Naive thymus-derived CD8-positive, alpha-beta T cell (primary cell): Measurements from ENCODE around the gene GRK5. TPM values are rescaled to one million over a fixed set of nuclear protein-coding genes. Genes with fewer than 3 reads are reported as not detected.

ENCODE experiments used
- ATAC-seq, 2 donors: fragments of 150-1000 bp; cut with Tn5 transposase in 1 of 2; sonication (Bioruptor Pico), chemical (Tn5 transposase) in 1 of 2; 1 replicate in 1 of 2; 2 replicates in 1 of 2; pipeline ENCODE4 v1.10.0; 2021; ENCODE audit warnings: mild to moderate bottlenecking in 2 of 2, moderate library complexity in 2 of 2
- POLR2A ChIA-PET: fragments of 350-600 bp; sonication (Branson Sonifier 250); formaldehyde crosslinking; loops from one replicate; lab custom pipeline; 2021; ENCODE audit warnings: antibody characterized with exemption; lab: Charles Lee
- DNase-seq, 10 donors: peaks; one replicate each; pipeline versions ENCODE4 v3.0.0 to v3.0.0-alpha.2; 2020 to 2022
- H3K27ac Mint-ChIP-seq, 10 donors: one replicate each; pipeline ENCODE4 v1.8.0; 2020 to 2022; ENCODE audit warnings: mild to moderate bottlenecking in 10 of 10, mixed read lengths in 10 of 10, moderate library complexity in 4 of 10, inconsistent platforms in 1 of 10
- H3K27me3 Mint-ChIP-seq, 5 donors: one replicate each; pipeline ENCODE4 v1.8.0; 2021 to 2022; ENCODE audit warnings: mixed read lengths in 5 of 5
- H3K36me3 Mint-ChIP-seq, 3 donors: one replicate each; pipeline ENCODE4 v1.8.0; 2020 to 2022; ENCODE audit warnings: mixed read lengths in 3 of 3, mild to moderate bottlenecking in 2 of 3, inconsistent platforms in 1 of 3
- H3K4me1 Mint-ChIP-seq, 4 donors: one replicate each; pipeline ENCODE4 v1.8.0; 2021 to 2022; ENCODE audit warnings: mixed read lengths in 4 of 4
- H3K4me3 Mint-ChIP-seq, 10 donors: one replicate each; pipeline ENCODE4 v1.8.0; 2020 to 2022; ENCODE audit warnings: mild to moderate bottlenecking in 10 of 10, mixed read lengths in 10 of 10, moderate library complexity in 6 of 10, inconsistent platforms in 1 of 10
- H3K9me3 Mint-ChIP-seq, 9 donors: one replicate each; pipeline ENCODE4 v1.8.0; 2020 to 2022; ENCODE audit warnings: mixed read lengths in 9 of 9, mild to moderate bottlenecking in 3 of 9, inconsistent platforms in 1 of 9, moderate library complexity in 1 of 9
- polyA plus RNA-seq, 3 donors: library from polyadenylated mRNA; unstranded; fragments of 300-500 nt; fragmentation: Illumina TruSeq; gene quantifications; one replicate each; pipeline ENCODE4 v1.2.3, GENCODE V29; 2021
- total RNA-seq, 8 experiments: library from RNA in 2 of 8; stranded (reverse) in 2 of 8; gene quantifications; one replicate each; pipeline ENCODE4 v1.2.3 and lab custom pipeline; 2021 to 2026

The GRK5 gene
- total and polyA plus RNA-seq, 5 experiments from 2014 or later = 4.4 to 23.2 (median 11.0) TPM

DNA sequence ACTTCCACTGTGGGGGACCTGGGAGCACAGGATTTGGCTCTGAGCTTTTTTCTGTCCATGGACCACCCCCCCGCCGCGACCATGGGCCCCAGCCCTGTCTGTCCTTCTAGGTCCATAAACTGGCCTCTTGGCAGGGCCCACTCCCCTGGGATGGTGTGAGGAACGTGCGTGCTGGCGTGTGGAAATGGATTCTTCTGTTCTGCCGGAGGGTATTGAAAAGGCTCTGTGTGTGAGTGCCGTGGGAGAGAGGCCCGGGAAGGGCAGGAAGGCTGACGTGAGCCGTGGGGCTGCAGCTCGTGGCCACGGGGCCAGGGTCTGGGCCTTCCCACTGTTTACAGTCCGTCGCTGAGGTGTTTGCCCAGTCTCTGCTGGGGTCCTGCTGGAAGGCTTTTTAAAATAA is 123.7 kb downstream of the GRK5 start:
- POLR2A ChIA-PET = no interaction called here
- Mint-ChIP-seq H3K36me3 (peaks cover 0 to 10% (median under 1%) of the 10 kb centered on the region in 3 donors), H3K27ac (peak overlapping the region in 2 of 10 donors; percentile 6 to 17), H3K27me3 (no peaks in the 10 kb centered on the region), H3K4me1 (peaks cover 4 to 31% (median 5%) of the 10 kb centered on the region in 4 donors), H3K9me3 (no peaks in the 10 kb centered on the region), H3K4me3 (no peak overlapping the region)
- no peak for ATAC-seq
- DNase-seq = no peak

DNA sequence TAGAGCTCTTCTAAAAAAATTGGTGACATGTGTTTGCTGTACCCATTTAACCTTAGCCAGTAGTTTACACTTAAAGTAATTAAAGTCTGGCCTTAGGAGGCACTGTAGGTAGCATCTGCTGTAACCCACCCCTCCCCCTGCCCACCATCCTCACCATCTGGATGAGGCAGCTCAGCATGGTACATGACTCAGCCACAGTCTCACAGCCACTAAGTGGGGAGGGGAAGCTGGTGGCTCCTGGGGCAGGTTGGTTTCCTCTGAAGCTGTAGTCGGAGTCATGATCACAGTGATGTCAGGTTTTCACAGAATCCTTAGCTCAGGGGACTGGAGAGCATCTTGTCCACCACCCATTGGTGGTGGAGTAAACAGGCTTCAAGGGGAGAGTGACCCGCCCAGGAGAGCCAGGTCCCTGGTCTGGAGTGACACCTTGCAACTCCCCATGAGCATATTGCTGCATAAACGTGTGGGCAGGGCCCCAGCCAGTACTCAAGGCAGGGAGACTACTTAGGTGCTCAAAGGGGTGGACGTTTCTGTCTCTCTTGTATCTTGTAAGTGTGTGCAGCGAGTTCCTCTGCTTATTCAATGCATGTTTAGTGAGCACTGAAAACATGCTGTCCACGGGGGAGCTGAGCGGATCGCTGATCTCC is 125.9 kb downstream of the GRK5 start:
- peak overlapping the region in 4 of 10 donors; percentile 11 to 44 (median 21) for H3K27ac Mint-ChIP-seq
- peak in 2 of 10 donors; percentile 36 to 50 for DNase-seq
- POLR2A ChIA-PET = no interaction called here
- no peak overlapping the region for H3K4me3 Mint-ChIP-seq
- H3K9me3 Mint-ChIP-seq = no peaks in the 10 kb centered on the region
- ATAC-seq = no peak
- peaks cover 0 to 12% (median 11%) of the 10 kb centered on the region in 3 donors for H3K36me3 Mint-ChIP-seq
- H3K27me3 Mint-ChIP-seq = no peaks in the 10 kb centered on the region
- H3K4me1 Mint-ChIP-seq = peaks cover 3 to 26% (median 5%) of the 10 kb centered on the region in 4 donors

DNA sequence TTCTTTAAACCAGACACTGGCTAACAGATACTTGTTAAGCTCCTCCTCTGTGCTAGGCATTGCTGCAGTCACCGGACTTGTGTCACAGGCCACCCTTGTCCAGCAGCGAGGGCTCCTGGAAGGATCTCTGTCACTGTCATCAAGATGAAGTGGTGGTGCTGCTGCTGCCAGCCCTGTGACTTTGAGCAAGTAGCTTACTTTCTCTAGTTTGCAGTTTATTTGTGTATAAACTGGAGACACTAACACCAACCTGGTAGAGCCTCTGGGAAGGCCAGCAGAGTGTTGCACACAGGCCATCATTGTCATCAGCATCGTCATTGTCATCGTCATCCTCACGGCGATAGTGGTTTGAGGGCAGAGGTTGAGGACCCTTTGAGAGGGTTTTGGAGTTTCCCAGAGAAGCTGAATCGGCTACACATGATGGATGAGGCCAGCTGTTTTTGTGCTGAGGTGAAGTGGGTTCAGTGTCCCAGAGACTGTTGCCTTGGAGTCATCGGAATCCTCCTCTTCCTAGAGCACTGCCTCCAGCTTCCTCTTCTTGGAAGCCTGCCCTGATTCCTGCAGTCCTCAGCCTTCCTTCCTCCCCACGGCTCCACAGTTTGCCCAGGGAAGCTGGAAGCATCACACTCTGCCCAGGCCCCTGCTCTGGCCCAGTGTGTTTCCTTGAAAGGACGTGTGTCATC is 128.4 kb downstream of the GRK5 start:
- peaks cover 0 to 12% (median 11%) of the 10 kb centered on the region in 3 donors for H3K36me3 Mint-ChIP-seq
- peak in 1 of 10 donors; percentile 24 for DNase-seq
- ATAC-seq = no peak
- H3K9me3 Mint-ChIP-seq = no peaks in the 10 kb centered on the region
- H3K4me3 Mint-ChIP-seq = no peak overlapping the region
- H3K27ac Mint-ChIP-seq = peak overlapping the region in 2 of 10 donors; percentile 43 to 81
- H3K4me1 Mint-ChIP-seq = peaks cover 4 to 21% (median 8%) of the 10 kb centered on the region in 4 donors
- POLR2A ChIA-PET = no interaction called here
- H3K27me3 Mint-ChIP-seq = no peaks in the 10 kb centered on the region

DNA sequence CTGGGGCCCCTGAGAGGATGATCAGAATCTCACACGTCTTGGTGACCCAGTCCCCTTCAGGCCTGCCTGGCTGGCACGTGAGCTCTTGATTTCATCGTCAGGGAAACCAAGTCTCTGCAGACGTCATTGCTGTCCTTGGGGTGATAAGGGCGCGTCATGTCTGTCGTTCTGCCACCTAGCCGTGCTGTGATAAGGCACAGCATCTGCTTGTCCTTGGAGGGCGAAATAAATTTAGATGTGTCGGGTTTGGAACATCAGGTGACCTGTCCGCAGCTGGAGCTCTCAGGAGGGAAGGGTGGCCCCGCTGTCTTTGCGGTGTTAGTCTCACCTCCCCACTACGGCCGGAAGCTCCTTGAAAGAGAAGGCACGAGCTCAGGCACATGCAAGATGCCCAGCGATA is 129.2 kb downstream of the GRK5 start:
- Mint-ChIP-seq H3K4me3 (no peak overlapping the region), H3K9me3 (no peaks in the 10 kb centered on the region), H3K4me1 (peaks cover 11 to 29% (median 16%) of the 10 kb centered on the region in 4 donors), H3K36me3 (peaks cover 0 to 12% (median 10%) of the 10 kb centered on the region in 3 donors), H3K27me3 (no peaks in the 10 kb centered on the region), H3K27ac (no peak overlapping the region)
- DNase-seq (peak in 1 of 10 donors; percentile 55), ATAC-seq (no peak)
- POLR2A ChIA-PET = no interaction called here

DNA sequence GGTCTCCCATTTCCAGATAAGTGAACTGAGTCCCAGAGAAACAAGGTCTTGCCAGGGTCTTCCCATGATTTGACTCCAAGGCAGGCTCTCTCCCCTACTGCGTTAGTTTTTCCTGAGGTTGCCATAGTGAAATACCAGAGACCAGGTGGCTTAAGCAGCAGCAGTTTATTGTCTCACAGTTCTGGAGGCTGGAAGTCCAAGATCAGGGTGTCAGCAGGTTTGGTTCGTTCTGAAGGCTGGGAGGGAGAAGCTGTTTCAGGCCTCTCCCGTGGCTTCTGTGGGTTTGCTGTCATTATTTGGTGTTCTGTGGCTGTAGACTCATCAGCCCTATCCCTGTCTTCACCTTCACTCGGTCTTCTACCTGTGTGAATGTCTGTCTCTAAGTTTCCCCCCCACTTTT is 129.9 kb downstream of the GRK5 start:
- POLR2A ChIA-PET = no interaction called here
- Mint-ChIP-seq H3K27ac (no peak overlapping the region), H3K27me3 (no peaks in the 10 kb centered on the region)

DNA sequence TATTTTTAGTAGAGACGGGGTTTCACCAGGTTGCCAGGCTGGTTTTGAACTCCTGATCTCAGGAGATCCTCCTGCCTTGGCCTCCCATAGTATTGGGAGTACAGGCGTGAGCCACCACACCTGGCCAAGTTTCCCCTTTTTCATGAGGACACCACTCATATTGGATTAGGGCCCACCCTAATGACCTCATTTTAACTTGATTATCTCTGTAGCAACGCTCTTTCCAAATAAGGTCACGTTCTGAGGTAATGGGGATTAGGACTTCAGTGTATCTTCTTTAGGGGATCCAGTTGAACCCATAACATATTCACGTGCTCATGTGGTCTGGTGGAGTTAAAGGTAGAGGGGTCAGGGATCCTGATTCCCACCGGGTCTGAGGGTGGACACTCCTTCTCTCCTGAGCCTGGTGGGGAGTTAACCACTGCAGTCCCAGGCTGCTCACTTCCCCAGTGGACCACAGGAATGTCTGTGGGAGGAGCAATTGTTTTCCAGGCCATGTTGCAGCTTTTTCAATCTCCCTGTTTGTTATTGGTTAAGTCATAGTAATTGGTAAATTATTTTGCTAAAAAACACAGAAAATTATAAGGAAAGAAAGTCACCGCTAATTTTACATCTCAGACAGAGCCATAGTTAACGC is 130.5 kb downstream of the GRK5 start:
- DNase-seq = peak in 1 of 10 donors; percentile 41
- H3K4me3 Mint-ChIP-seq = no peak overlapping the region
- no peaks in the 10 kb centered on the region for H3K27me3 Mint-ChIP-seq
- H3K9me3 Mint-ChIP-seq = no peaks in the 10 kb centered on the region
- no peak for ATAC-seq
- peak overlapping the region in 1 of 10 donors; percentile 20 for H3K27ac Mint-ChIP-seq
- H3K4me1 Mint-ChIP-seq = peaks cover 12 to 34% (median 16%) of the 10 kb centered on the region in 4 donors
- H3K36me3 Mint-ChIP-seq = peaks cover 0 to 14% (median 12%) of the 10 kb centered on the region in 3 donors
- POLR2A ChIA-PET = no interaction called here

More for the DNA sequence above, 129.9 kb downstream of the GRK5 start:
- ATAC-seq (no peak), DNase-seq (peak in 1 of 10 donors; percentile 10)
- no peaks in the 10 kb centered on the region for H3K9me3 Mint-ChIP-seq
- H3K4me1 Mint-ChIP-seq = peaks cover 11 to 33% (median 17%) of the 10 kb centered on the region in 4 donors
- H3K36me3 Mint-ChIP-seq = peaks cover 0 to 12% (median 10%) of the 10 kb centered on the region in 3 donors
- no peak overlapping the region for H3K4me3 Mint-ChIP-seq

DNA sequence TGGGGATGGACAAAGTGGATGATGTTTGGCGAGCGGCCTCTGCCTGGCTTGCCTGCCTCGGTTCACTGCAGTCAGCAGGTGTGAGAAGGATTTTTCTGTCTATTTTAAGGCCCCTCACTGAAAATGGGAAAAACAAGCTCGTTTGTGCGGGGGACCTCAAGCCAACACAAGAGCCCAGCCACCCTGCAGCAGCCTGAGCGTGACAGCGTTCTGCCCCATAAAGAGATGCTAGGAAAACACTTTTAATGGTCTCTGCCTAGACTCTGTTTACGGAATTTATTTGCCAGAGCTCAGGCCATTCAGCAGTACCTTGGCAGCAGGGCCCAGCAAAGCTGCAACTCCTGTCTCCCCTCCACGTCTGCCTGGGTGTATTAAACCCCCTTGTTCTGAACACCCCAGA is 131.7 kb downstream of the GRK5 start:
- DNase-seq (no peak), ATAC-seq (no peak)
- Mint-ChIP-seq H3K27ac (no peak overlapping the region), H3K9me3 (no peaks in the 10 kb centered on the region), H3K36me3 (peaks cover 0 to 14% (median 12%) of the 10 kb centered on the region in 3 donors), H3K4me3 (no peak overlapping the region), H3K4me1 (peaks cover 18 to 33% (median 23%) of the 10 kb centered on the region in 4 donors), H3K27me3 (no peaks in the 10 kb centered on the region)
- POLR2A ChIA-PET = interaction anchor here (0.6 kb wide), 1 partner anchor 153 kb away, joined by 3 read pairs; no protein-coding TSS in a partner anchor

DNA sequence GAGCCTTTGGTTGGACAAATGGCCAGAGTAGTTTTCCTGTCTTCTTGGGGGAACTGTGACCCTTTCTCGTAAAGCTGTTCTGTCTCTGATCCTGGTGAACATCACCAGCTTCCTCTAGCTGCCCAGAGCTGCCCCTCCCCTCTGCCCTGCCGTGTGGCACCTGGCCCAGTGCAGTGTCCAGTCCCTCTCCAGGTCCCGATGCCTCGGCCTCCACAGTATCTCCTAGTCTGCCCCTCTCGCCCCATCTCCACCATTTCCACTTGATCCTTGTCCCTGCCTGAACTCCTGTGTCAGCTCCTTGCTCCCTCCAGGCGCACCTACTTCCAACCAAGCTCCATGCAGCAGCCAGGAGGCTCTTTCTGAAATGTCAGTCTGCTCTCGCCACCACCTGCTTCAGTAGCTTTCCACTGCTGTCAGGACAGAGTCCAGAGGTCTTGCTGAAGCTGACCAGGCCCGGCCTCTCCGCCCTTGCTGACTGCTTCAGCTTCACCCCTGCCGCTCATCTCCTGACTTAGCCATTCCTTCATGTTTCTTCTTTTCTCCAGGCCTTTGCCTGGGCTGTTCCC is 133.6 kb downstream of the GRK5 start:
- Mint-ChIP-seq H3K27me3 (no peaks in the 10 kb centered on the region), H3K4me3 (no peak overlapping the region), H3K4me1 (peaks cover 25 to 39% (median 34%) of the 10 kb centered on the region in 4 donors), H3K9me3 (no peaks in the 10 kb centered on the region), H3K27ac (peak overlapping the region in 4 of 10 donors; percentile 33 to 86 (median 74)), H3K36me3 (peaks cover 0 to 18% (median 14%) of the 10 kb centered on the region in 3 donors)
- ATAC-seq (no peak), DNase-seq (no peak)
- POLR2A ChIA-PET = no interaction called here

DNA sequence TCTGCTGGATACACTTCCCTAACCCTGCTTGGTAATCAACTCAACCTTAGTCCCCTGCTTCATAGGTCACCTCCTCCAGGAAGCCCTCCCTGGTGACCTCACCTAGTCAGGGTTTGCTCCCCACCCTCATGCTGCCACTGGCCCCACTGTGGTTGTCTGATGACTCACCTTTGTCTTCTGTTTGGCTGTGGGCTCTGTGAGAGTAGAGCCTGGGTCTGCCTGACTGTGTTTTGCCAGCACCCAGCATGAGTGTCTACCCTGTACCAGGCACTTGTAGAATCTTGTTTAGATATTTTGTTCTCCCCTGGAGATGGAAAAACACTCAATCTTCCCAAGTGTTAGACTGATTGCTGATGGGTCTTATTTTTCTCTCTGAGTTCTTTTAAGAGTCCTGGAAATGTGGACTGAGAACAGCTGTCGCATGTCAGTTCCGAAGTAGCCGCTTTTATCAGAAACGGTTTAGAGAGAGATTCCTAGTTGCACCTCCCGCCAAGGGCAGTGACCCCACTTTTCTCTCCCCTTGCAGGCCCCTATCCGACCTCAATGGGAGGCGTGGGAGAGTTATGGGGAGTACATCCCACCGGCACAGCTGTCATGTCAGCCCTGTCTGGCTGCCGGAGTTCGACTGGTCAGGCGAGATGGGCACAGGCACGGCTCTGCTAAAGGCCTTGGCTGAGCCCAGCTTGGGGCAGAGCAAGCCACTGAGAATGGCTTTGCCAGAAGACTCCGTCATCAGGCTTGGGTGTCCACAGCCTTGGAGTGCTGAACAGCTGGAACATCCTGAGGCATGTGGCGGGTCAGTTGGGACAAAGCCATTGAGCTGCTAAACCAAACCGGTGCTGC is 134.3 kb downstream of the GRK5 start:
- Mint-ChIP-seq H3K27me3 (no peaks in the 10 kb centered on the region), H3K4me1 (peaks cover 25 to 39% (median 34%) of the 10 kb centered on the region in 4 donors), H3K27ac (peak overlapping the region in 4 of 10 donors; percentile 33 to 86 (median 74))

DNA sequence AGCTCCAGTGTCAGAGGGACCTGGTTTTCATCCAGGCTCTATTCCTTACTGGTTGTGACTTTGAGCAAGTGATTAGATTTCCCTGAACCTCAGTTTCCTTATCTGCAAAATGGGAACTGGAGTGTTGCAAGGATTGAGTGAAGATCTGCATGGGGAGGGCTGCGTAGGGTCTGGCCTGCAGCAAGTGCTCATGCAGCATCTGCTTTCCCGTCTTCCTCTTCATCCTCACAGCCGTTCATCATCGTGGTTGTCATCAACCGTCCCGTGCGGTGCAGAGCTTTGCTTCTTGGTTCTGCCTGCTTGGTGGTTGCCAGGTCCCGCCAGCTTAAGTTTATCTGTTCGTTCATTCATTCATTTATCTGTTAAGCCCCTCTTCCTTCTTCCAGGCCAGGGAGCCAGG is 135.0 kb downstream of the GRK5 start:
- peak in 1 of 10 donors; percentile 21 for DNase-seq
- POLR2A ChIA-PET = no interaction called here
- H3K27ac Mint-ChIP-seq = peak overlapping the region in 2 of 10 donors; percentile 31 to 41

More for the DNA sequence above, 134.3 kb downstream of the GRK5 start:
- DNase-seq (peak in 2 of 10 donors; percentile 24 to 41), ATAC-seq (peak in 1 of 2 donors; percentile 54)
- POLR2A ChIA-PET = no interaction called here
- Mint-ChIP-seq H3K4me3 (no peak overlapping the region), H3K9me3 (no peaks in the 10 kb centered on the region), H3K36me3 (peaks cover 0 to 16% (median 10%) of the 10 kb centered on the region in 3 donors)

DNA sequence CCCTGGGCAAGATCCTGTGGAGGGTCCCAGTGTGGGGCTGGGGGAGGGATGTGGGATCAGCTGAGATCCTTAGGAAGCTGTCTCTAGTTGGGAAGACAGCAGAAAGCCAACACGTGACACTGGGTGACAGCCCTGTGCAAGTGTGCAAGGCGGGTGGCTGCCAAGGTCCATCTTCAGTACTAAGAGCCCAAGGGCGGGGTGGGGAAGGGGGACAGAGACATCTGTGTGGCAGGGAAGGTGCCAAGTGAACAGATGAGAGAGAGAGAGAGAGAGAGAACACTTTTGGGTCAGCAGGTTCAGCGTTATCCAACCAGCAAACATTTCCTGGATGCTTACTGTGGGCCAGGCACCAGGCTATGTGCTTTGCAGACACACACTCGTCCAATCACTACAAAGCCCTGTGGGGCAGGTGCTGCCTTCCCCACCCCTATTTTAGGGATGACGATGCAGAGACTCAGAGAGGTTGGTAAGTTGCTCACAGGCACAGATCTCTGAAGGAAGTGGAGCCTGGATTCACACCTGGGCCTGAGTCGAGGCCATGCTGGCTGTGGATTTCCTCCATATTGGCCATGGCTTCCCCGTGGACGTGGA is 135.7 kb downstream of the GRK5 start:
- no peak for ATAC-seq
- H3K36me3 Mint-ChIP-seq = peaks cover 0 to 20% (median 3%) of the 10 kb centered on the region in 3 donors
- peak in 1 of 10 donors; percentile 35 for DNase-seq
- peaks cover 26 to 39% (median 35%) of the 10 kb centered on the region in 4 donors for H3K4me1 Mint-ChIP-seq
- POLR2A ChIA-PET = no interaction called here
- H3K27me3 Mint-ChIP-seq = no peaks in the 10 kb centered on the region
- H3K27ac Mint-ChIP-seq = peak overlapping the region in 2 of 10 donors; percentile 2 to 28
- H3K9me3 Mint-ChIP-seq = no peaks in the 10 kb centered on the region
- peak overlapping the region in 1 of 10 donors; percentile 24 for H3K4me3 Mint-ChIP-seq

More for the DNA sequence above, 135.0 kb downstream of the GRK5 start:
- Mint-ChIP-seq H3K9me3 (no peaks in the 10 kb centered on the region), H3K36me3 (peaks cover 0 to 17% (median 4%) of the 10 kb centered on the region in 3 donors), H3K27me3 (no peaks in the 10 kb centered on the region), H3K4me1 (peaks cover 27 to 39% (median 35%) of the 10 kb centered on the region in 4 donors), H3K4me3 (no peak overlapping the region)
- ATAC-seq = no peak
